Right ventricle myocardium inferior (tissue), 1 donor: Measurements from ENCODE around the gene SMAD4. TPM values are rescaled to one million over a fixed set of nuclear protein-coding genes. Genes with fewer than 3 reads are reported as not detected.

Experiments used
- ATAC-seq: fragments of 200-7000 bp; cut with Tn5 transposase; one replicate; pipeline ENCODE4 v1.9.1; 2020; ENCODE audit warnings: mild to moderate bottlenecking, moderate library complexity
- DNase-seq: peaks from one replicate; pipeline ENCODE4 v3.0.0; 2021; ENCODE audit errors: missing footprints
- intact Hi-C: fragments of 100-400 bp; cut with DNase I; formaldehyde crosslinking; loops from one replicate; pipeline ENCODE4 v1.11.0; 2022
- total RNA-seq: library from RNA; stranded (reverse); fragmentation: NEBNext Ultra II Directional; extraction: Animal tissue kit (Norgen Biotek cat#: 25700); gene quantifications from one replicate; pipeline ENCODE4 v1.2.1, GENCODE V29; 2021
- donor health status: DM: no; HTN: yes; CAD: no; lungs with severe emphysema.

The SMAD4 gene
- total RNA-seq, 1 donor from 2014 or later = 94.7 TPM

GRCh38 chr18:51013259-51013658, 16.8 kb upstream of the SMAD4 start:
- DNase-seq = no peak
- ATAC-seq = no peak
- intact Hi-C loops = no loop called here

DNA sequence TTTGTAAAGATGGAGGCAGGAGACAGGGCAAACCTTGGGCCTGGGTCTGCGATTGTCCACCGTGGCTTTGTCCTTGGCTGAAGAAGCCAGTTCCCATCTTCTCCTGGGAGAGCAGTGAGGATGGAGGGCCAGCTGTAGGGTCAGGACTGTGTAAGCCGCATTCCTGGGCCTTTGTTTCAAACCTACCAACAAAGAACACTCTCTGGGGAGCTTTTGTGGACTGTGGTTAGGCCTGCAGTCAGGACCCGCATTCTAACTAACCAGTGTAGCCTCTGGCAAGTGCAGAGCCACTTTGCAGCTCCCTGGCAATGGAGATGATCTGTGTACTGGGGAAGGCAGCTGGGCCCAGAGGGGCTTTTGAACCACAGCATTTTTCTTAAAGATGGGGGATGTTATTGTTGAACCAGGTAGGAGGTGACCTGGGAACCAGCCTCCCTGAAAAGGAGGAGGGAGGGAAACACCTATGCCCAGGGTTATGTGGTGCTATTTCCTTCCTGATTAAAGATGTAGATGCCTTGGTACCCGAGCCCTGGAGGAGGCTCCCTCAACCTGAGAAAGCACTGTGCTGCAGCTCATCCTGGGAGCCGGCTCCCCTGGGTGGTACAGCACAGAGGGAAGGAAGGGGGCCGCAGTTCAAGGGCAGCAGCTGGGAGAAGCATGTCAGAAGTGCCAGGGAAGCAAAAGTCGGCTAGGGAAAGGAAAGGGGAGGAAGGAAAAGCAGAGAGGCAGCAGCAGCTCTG, 12.7 kb upstream of the SMAD4 start:
- intact Hi-C loops = no loop called here
- DNase-seq = no peak
- no peak for ATAC-seq

DNA sequence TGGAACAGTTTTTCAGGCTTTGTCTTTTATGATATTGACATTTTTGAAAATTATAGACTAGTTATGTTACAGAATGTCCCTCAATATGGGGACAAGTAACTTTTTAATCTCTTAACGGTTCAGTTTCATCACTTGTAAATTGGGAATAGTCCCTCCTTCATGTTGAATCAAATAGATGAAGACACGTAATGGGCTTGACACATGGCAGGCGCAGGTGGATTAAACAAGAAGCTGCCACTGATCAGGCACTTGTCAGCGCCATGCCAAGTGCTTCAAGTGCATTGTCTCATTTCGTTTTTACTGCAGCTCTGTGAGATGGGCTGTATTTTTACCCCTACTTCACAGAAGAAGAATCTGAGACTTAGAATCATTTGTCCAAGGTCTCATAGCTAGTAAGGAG, 9.5 kb upstream of the SMAD4 start:
- intact Hi-C loops = no loop called here
- no peak for DNase-seq
- no peak for ATAC-seq

DNA sequence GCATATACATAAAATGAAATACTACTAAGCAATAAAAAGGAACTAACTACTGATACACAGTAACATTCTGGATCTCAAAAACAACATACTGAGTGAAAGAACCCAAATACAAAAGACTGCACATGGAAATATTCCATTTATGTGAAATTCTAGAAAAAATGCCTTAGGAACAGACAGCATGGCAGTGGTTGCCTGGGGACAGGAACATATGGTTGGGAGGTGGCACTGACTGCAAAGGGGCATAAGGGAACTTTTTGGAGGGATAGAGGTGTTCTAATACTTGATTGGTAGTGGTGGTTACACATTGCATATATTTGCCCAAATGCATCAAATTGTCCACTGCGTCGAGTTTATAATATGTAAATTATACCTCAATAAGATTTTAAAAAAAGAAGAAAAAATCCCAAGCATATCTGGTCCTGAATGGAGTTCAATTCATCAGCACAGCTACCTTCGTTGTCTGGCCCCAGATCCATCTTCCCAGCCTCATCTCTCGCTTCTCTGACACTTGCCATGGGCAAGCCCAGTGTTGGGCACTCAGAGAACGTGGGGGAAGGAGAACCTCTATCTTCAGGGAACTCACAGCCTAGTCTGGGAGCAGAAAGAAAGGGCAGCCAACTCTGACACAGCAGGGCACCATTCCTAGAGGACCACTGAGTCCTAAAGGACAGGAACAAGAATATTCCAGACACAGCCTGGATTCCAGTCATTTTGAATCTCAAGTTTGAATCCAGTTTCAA, 8.6 kb upstream of the SMAD4 start:
- intact Hi-C loops = no loop called here
- no peak for ATAC-seq
- no peak for DNase-seq

DNA sequence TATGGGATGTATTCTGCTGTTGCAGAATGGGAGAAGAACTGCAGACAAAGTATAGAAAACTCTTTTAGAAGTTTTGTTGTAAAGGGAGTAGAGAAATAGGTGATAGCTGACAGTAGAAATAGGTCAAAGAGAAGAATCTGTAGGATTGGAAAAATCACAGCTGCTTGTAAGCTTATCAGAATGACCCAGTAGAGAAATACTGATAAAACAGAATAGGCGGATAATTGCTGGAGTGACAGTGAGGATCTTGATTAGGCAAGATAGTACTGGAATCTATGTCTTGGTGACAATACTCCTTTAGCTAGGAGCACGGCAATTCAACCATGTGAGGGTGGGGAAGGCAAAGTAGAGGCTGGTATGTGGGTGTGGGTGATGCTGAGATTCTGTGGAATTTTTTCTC, 4.5 kb upstream of the SMAD4 start:
- no peak for ATAC-seq
- no peak for DNase-seq
- intact Hi-C loops = loop anchor here (5.0 kb wide), 1 partner anchor 172 kb away; the partner anchor contains the start of gene MEX3C

DNA sequence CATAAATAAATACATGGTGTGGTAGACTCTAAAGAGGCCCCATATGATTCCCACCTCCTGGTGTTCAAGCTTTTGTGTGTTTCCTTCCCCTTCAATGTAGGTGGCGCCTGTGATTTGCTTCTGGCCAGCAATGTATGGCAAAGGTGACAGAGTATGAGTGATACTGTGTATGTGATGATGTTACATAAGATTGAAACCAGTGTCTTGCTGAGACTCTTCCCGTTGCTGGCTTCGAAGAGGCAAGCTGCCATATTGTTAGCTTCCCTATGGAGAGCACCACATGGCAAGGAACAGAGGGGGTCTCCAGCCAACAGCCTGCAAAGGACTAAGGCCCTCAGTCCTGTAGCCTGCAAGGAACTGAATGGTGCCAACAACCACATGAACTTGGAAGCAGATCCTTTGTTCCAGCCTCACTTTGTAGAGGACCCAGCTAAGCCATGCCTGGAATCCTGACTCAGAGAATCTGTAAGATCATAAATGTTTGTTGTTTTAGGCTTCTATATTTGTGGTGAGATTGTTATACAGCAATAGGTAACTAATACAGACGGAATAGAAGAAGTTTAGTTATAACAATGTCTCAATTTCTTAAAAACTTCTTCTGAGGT, 1.7 kb upstream of the SMAD4 start:
- ATAC-seq (no peak), DNase-seq (no peak)
- intact Hi-C loops = loop anchor here (5.0 kb wide), 1 partner anchor 169 kb away; the partner anchor contains the start of gene MEX3C

GRCh38 chr18:51029378-51029693, 677 bp upstream of the SMAD4 start:
- DNase-seq (no peak), ATAC-seq (no peak)
- intact Hi-C loops = loop anchor here (5.0 kb wide), 1 partner anchor 168 kb away; the partner anchor contains the start of gene MEX3C

- intact Hi-C loops = loop anchor here (2.0 kb wide), 1 partner anchor 62 kb away; the partner anchor contains the start of gene ELAC1
- ATAC-seq = peak; percentile 73
- DNase-seq = peak; percentile 88
These were observed 685 bp downstream of the SMAD4 start for GRCh38 chr18:51030537-51031258.

GRCh38 chr18:51032193-51032592, 2.2 kb downstream of the SMAD4 start:
- intact Hi-C loops = no loop called here
- ATAC-seq = no peak
- DNase-seq = no peak

- intact Hi-C loops = no loop called here
- no peak for ATAC-seq
- no peak for DNase-seq
These were observed 7.2 kb downstream of the SMAD4 start for GRCh38 chr18:51037230-51037629.

DNA sequence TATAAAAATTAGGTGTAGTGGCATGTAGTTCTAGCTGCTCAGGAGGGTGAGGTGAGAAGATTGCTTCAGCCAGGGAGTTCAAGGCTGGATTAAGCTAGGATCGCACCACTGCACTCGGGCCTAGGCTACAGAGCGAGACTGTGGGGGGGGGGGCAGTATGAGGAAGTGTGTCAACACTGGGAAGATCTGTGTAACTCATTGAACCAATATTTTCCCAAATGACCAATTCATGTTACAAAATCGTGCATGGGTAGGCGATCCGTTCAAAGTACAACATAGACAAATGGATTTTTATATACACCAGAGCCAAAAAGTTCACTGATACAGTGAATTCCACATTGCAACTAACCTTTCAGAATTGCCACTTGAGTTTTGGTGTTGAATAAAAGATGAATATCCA, 8.1 kb downstream of the SMAD4 start:
- intact Hi-C loops = no loop called here
- DNase-seq (no peak), ATAC-seq (no peak)

GRCh38 chr18:51039138-51040112, 9.4 kb downstream of the SMAD4 start:
- intact Hi-C loops = loop anchor here (5.0 kb wide), 1 partner anchor 162 kb away; the partner anchor contains the start of gene ME2
- ATAC-seq (no peak), DNase-seq (no peak)

GRCh38 chr18:51041677-51042352, 11.8 kb downstream of the SMAD4 start:
- no peak for ATAC-seq
- no peak for DNase-seq
- intact Hi-C loops = loop anchor here (5.0 kb wide), 1 partner anchor 165 kb away; the partner anchor contains the start of gene ME2

DNA sequence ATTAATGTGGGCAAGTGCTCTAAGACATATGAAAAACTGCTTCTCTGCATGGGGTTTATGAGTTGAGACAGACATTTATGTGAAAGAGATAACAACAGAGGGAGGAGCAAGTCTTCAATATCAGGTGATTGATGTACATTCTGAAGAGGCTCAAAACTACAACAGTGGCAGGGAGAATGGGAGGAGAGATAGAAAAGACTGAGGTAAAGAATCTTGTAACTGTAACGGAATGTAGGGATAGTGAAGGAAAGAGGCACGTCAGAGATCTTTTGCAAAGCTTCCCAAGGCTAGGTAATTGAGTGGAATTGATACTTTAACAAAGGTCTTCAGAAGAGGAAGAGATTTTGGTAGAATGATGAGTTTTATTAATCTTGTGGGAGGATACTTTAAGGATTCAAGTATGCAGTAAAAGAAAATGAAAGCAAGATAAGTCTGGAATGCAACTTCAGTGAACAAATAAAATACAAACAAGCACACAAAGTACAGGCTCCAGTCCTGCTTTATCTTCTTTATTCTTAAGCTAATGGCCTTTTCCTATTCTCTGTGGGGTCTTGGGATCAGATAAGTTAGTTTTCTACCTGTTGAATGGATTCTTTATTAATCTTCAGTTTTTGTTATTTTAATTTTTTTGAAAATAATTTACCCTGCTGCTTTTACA, 15.0 kb downstream of the SMAD4 start:
- intact Hi-C loops = loop anchor here (5.0 kb wide), 1 partner anchor 168 kb away; the partner anchor contains the start of gene ME2
- DNase-seq (no peak), ATAC-seq (peak; percentile 30)

- ATAC-seq (no peak), DNase-seq (no peak)
- intact Hi-C loops = no loop called here
These were observed 18.2 kb downstream of the SMAD4 start for GRCh38 chr18:51048190-51048589.

GRCh38 chr18:51049137-51049536, 19.1 kb downstream of the SMAD4 start:
- intact Hi-C loops = no loop called here
- no peak for ATAC-seq
- DNase-seq = no peak
